Naive B cell (primary cell): ENCODE data around the gene ITGA2. TPM values are rescaled to one million over a fixed set of nuclear protein-coding genes. Genes with fewer than 3 reads are reported as not detected.
A peak's percentile ranks its signal among the peaks of the same experiment; 100 is the strongest.
"Not testable (repeated sequence)": the region's sequence is repeated elsewhere in the genome, so short reads cannot be mapped to it uniquely, and the experiment has no call there.

Source experiments
- ATAC-seq, 2 donors: fragments of 150-1000 bp; cut with Tn5 transposase; 2 replicates each; pipeline ENCODE4 v1.10.0; 2021; ENCODE audit warnings: low read depth in 2 of 2, mild to moderate bottlenecking in 2 of 2, moderate library complexity in 2 of 2
- DNase-seq: peaks from one replicate; pipeline ENCODE4 v3.0.0; 2022
- H3K27ac Mint-ChIP-seq, 6 donors: one replicate each; pipeline ENCODE4 v1.8.0; 2020 to 2022; ENCODE audit warnings: mild to moderate bottlenecking in 6 of 6, mixed read lengths in 6 of 6, moderate library complexity in 5 of 6, inconsistent platforms in 2 of 6
- H3K27me3 Mint-ChIP-seq, 3 donors: one replicate each; pipeline ENCODE4 v1.8.0; 2021 to 2022; ENCODE audit warnings: mixed read lengths in 3 of 3, mild to moderate bottlenecking in 1 of 3
- H3K36me3 Mint-ChIP-seq, 2 donors: one replicate each; pipeline ENCODE4 v1.8.0; 2020 to 2022; ENCODE audit warnings: mixed read lengths in 2 of 2, inconsistent platforms in 1 of 2, mild to moderate bottlenecking in 1 of 2
- H3K4me1 Mint-ChIP-seq, 3 donors: one replicate each; pipeline ENCODE4 v1.8.0; 2020 to 2022; ENCODE audit warnings: mixed read lengths in 3 of 3, inconsistent platforms in 1 of 3, mild to moderate bottlenecking in 1 of 3, moderate library complexity in 1 of 3
- H3K4me3 Mint-ChIP-seq, 8 donors: one replicate each; pipeline ENCODE4 v1.8.0; 2020 to 2022; ENCODE audit warnings: mild to moderate bottlenecking in 8 of 8, mixed read lengths in 8 of 8, moderate library complexity in 8 of 8, inconsistent platforms in 2 of 8
- H3K9me3 Mint-ChIP-seq, 7 donors: one replicate each; pipeline ENCODE4 v1.8.0; 2020 to 2022; ENCODE audit warnings: mixed read lengths in 7 of 7, mild to moderate bottlenecking in 5 of 7, inconsistent platforms in 2 of 7, moderate library complexity in 1 of 7
- polyA plus RNA-seq, 6 donors: library from polyadenylated mRNA; unstranded; fragments of 300-500 nt; fragmentation: Illumina TruSeq; gene quantifications; one replicate each; pipeline ENCODE4 v1.2.3, GENCODE V29; 2021; ENCODE audit warnings: low read depth in 6 of 6

ITGA2 gene
- polyA plus RNA-seq, 6 donors from 2014 or later = 0.03 to 0.10 TPM; not detected in 4

GRCh38 chr5:52964138-52964537, 25.0 kb upstream of the ITGA2 start:
- Mint-ChIP-seq H3K9me3 (peaks cover 4 to 22% (median 11%) of the 10 kb centered on the region in 7 donors), H3K36me3 (peaks cover 0 to 7% of the 10 kb centered on the region in 2 donors), H3K4me1 (no peaks in the 10 kb centered on the region), H3K4me3 (no peak overlapping the region), H3K27ac (peak overlapping the region in 1 of 6 donors; percentile 12), H3K27me3 (peaks cover 5 to 18% (median 9%) of the 10 kb centered on the region in 3 donors)
- DNase-seq (no peak), ATAC-seq (no peak)

- peaks cover 9 to 21% (median 11%) of the 10 kb centered on the region in 3 donors for H3K27me3 Mint-ChIP-seq
- not testable (repeated sequence) for H3K36me3 Mint-ChIP-seq, H3K27ac Mint-ChIP-seq
Observed at GRCh38 chr5:52976157-52976556, 13.0 kb upstream of the ITGA2 start.

DNA sequence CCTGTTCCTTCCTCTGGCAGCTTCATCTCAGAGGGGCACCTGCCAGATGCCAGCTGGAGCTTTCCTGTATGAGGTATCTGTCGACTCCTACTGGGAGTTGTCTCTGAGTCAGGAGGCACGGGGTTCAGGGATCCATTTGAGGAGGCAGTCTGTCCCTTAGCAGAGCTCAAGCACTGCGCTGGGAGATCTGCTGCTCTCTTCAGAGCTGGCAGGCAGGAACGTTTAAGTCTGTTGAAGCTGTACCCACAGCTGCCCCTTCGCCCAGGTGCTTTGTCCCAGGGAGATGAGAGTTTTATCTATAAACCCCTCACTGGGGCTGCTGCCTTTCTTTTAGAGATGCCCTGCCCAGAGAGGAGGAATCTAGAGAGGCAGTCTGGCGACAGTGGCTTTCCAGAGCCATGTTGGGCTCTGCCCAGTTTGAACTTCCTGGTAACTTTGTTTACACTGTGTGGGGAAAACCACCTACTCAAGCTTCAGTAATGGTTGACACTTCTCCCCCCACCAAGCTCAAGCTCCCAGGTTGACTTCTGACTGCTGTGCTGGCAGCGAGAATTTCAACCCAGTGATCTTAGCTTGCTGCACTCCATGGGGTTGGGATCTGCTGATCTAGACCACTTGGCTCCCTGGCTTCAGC, 11.8 kb upstream of the ITGA2 start:
- Mint-ChIP-seq H3K4me1 (no peaks in the 10 kb centered on the region), H3K9me3 (peaks cover 0 to 28% (median 15%) of the 10 kb centered on the region in 7 donors), H3K4me3 (no peak overlapping the region), H3K27me3 (peaks cover 11 to 21% (median 13%) of the 10 kb centered on the region in 3 donors), H3K27ac (no peak overlapping the region), H3K36me3 (no peaks in the 10 kb centered on the region)
- ATAC-seq = no peak
- no peak for DNase-seq

More at GRCh38 chr5:52976157-52976556, 13.0 kb upstream of the ITGA2 start:
- H3K9me3 Mint-ChIP-seq = peaks cover 0 to 33% (median 22%) of the 10 kb centered on the region in 7 donors
- not testable (repeated sequence) for H3K4me1 Mint-ChIP-seq, DNase-seq, ATAC-seq, H3K4me3 Mint-ChIP-seq

- peaks cover 18 to 44% (median 43%) of the 10 kb centered on the region in 3 donors for H3K27me3 Mint-ChIP-seq
- peaks cover 0 to 17% (median 7%) of the 10 kb centered on the region in 7 donors for H3K9me3 Mint-ChIP-seq
- no peaks in the 10 kb centered on the region for H3K36me3 Mint-ChIP-seq
- no peak overlapping the region for H3K27ac Mint-ChIP-seq
- H3K4me1 Mint-ChIP-seq = no peaks in the 10 kb centered on the region
- DNase-seq (no peak), ATAC-seq (no peak)
- H3K4me3 Mint-ChIP-seq = no peak overlapping the region
Observed at GRCh38 chr5:52981507-52981906, 7.6 kb upstream of the ITGA2 start.

DNA sequence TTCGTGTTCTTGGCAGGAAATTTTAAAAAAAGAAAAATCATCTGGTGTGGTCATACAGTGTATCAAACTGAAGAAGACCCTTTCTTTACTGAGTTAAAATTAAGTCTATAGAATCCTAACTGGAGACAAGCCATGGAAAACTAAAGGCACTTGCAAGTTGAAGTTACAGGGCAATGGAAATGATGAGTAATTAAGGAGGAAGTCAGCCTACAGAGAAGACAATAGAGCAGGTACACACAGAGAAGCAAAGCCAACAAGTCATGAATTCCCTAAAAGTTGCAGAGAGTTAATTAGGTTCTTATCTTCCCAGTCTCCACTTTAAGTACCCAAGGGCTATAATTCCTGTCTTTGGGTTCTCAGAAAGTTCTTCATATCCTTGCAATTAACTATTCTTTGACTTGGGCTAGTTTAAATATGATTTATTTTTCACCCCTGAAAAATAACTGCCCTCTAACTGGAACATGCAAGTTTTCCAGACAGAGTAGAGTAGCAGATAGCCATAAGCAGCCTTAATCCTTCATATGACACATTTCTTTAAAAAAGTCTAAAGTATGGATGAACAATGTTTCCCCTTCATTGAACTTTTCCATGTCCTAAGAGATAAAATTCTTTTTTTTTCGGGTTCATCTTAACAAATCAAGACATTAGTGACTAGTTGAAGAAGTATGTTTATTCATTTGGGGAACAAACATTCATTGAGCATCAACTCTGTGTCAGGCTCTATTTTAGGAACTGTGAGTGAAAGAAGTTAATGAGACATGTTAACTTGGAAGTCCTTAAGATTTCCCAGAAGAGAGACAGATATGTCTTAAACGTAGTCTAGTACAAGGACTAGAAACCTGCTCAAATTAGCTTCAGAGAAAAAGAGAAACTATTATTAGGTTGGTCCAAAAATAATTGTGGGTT, 5.2 kb upstream of the ITGA2 start:
- no peak for ATAC-seq
- H3K27ac Mint-ChIP-seq = no peak overlapping the region
- H3K4me1 Mint-ChIP-seq = peaks cover 4 to 5% (median 4%) of the 10 kb centered on the region in 3 donors
- peaks cover 0 to 1% (median 0%) of the 10 kb centered on the region in 7 donors for H3K9me3 Mint-ChIP-seq
- H3K27me3 Mint-ChIP-seq = peaks cover 30 to 63% (median 59%) of the 10 kb centered on the region in 3 donors
- H3K4me3 Mint-ChIP-seq = no peak overlapping the region
- no peak for DNase-seq
- no peaks in the 10 kb centered on the region for H3K36me3 Mint-ChIP-seq

GRCh38 chr5:52985306-52985705, 3.8 kb upstream of the ITGA2 start:
- Mint-ChIP-seq H3K9me3 (peaks cover 0 to 1% (median 0%) of the 10 kb centered on the region in 7 donors), H3K27ac (no peak overlapping the region), H3K27me3 (peaks cover 41 to 63% (median 63%) of the 10 kb centered on the region in 3 donors), H3K36me3 (no peaks in the 10 kb centered on the region), H3K4me1 (peaks cover 4 to 16% (median 14%) of the 10 kb centered on the region in 3 donors), H3K4me3 (no peak overlapping the region)
- DNase-seq = no peak
- no peak for ATAC-seq

DNA sequence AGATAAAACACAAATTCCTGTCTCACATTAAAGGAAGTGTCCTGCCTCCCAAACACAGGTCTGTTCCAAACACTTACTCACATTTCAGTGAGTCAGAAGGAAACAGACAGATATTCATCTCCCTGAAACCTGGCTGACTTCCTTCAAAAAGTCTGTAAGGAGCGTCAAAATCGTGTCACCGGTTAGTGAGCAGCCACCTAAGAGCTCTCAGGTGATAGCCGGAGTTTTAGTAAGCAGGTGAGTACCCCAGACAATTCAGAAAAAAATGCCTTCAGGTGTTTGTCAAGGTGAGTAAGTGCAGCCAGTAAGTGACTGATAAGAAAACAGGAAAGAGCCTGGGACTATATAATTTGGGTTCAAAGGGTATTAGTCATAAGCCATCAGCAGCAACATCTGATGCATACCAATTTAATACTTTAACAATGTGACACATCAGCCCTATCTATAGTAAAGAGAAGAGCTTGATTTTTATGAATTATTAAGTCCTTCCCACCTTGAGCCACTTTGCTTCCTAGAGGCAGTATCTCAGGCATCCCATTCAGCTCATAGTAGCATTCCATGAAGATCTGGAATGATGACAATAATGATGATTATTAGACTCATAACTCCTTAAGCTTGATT, 1.3 kb upstream of the ITGA2 start:
- Mint-ChIP-seq H3K27ac (no peak overlapping the region), H3K36me3 (no peaks in the 10 kb centered on the region), H3K4me1 (peaks cover 4 to 16% (median 14%) of the 10 kb centered on the region in 3 donors), H3K9me3 (peaks cover 0 to 1% (median 0%) of the 10 kb centered on the region in 7 donors), H3K27me3 (peaks cover 51 to 70% (median 65%) of the 10 kb centered on the region in 3 donors), H3K4me3 (peak overlapping the region in 5 of 8 donors; percentile 8 to 75 (median 44))
- ATAC-seq = no peak
- DNase-seq = no peak

DNA sequence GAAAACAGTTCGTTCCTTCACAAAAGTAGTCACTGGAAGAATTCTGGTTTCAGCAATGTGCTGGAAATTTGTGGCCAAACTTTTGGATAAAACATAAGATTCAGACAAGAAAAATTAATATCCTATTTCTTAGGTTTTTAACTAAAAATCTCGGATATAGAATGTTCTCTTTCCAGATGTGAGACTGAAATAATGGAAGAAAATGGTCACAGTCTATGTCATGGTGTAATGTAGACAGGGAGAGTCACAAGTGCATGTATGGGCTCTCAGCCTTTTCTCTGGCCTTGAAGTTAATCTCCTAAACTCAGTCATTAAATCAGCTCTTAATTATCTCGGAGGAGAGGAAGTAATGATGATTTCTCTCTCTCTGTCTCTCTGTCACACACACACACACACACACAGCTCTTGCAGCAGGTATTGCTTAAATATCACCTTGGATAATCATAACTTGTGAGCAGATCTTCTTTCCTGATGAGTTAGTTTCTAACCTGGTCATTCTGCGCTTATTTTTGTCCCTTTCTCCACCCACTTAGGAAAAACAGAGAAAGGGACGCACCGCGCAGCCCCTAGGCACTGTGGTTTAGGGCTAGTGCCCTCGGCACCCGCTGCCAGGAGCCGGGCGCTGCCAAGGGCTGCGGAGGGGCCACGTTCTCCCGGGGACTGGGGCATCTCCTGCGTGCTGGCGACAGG, 672 bp upstream of the ITGA2 start:
- H3K4me3 Mint-ChIP-seq = peak overlapping the region; percentile 8 to 75 (median 35)
- H3K9me3 Mint-ChIP-seq = peaks cover 0 to 1% (median 0%) of the 10 kb centered on the region in 7 donors
- H3K27ac Mint-ChIP-seq = no peak overlapping the region
- H3K4me1 Mint-ChIP-seq = peaks cover 4 to 16% (median 14%) of the 10 kb centered on the region in 3 donors
- H3K27me3 Mint-ChIP-seq = peaks cover 50 to 67% (median 66%) of the 10 kb centered on the region in 3 donors
- no peak for DNase-seq
- peak; percentile 14 to 43 for ATAC-seq
- H3K36me3 Mint-ChIP-seq = no peaks in the 10 kb centered on the region

DNA sequence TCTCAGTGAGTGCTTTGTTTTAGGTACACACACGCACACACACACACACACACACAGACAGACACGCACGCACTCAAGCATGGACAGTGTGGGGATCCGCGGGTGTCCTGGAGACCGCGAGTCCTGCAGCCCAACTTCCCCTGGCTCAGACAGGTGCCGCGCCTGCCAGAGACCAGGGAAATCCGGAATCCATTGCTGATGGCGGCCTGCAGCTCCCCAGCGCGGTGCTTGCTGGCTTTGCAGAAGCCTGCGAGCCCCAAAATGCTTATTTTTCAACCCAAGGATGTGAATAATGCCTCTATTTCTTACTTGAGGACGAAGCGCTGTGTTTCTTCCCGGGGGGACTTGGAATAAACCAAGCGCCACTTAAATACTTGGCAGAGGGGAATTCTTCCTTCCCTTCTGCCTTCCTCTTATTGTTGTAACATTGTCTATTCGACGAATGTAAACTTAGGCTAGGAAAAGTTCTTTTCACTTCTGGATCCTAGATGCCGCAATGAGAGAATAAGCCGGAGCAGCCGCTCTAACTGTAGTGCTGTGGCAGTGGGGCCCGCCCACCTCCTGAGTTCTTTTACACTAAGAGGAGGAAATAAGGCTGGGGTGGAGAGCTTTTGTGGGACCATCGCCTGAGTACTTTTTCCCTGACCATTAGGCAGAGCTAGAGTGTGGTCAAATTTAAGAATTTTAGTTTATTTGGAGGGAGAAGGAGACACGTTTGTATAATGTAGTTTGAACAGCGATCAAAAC, 802 bp downstream of the ITGA2 start:
- H3K4me1 Mint-ChIP-seq = peaks cover 4 to 16% (median 14%) of the 10 kb centered on the region in 3 donors
- no peaks in the 10 kb centered on the region for H3K36me3 Mint-ChIP-seq
- DNase-seq = peak; percentile 1
- peaks cover 50 to 58% (median 52%) of the 10 kb centered on the region in 3 donors for H3K27me3 Mint-ChIP-seq
- peaks cover 0 to 1% (median 0%) of the 10 kb centered on the region in 7 donors for H3K9me3 Mint-ChIP-seq
- peak overlapping the region in 1 of 6 donors; percentile 7 for H3K27ac Mint-ChIP-seq
- ATAC-seq = peak; percentile 46 to 60
- H3K4me3 Mint-ChIP-seq = peak overlapping the region; percentile 24 to 83 (median 68)

GRCh38 chr5:52990528-52990925, 1.4 kb downstream of the ITGA2 start:
- H3K4me3 Mint-ChIP-seq = peak overlapping the region in 3 of 8 donors; percentile 37 to 77 (median 64)
- no peak overlapping the region for H3K27ac Mint-ChIP-seq
- peaks cover 0 to 1% (median 0%) of the 10 kb centered on the region in 7 donors for H3K9me3 Mint-ChIP-seq

GRCh38 chr5:52993367-52993766, 4.2 kb downstream of the ITGA2 start:
- ATAC-seq (no peak), DNase-seq (no peak)
- peaks cover 4 to 16% (median 14%) of the 10 kb centered on the region in 3 donors for H3K4me1 Mint-ChIP-seq
- H3K36me3 Mint-ChIP-seq = no peaks in the 10 kb centered on the region
- H3K27me3 Mint-ChIP-seq = peaks cover 23 to 31% (median 30%) of the 10 kb centered on the region in 3 donors
- H3K9me3 Mint-ChIP-seq = no peaks in the 10 kb centered on the region
- no peak overlapping the region for H3K4me3 Mint-ChIP-seq
- no peak overlapping the region for H3K27ac Mint-ChIP-seq

More at GRCh38 chr5:52990528-52990925, 1.4 kb downstream of the ITGA2 start:
- DNase-seq (no peak), ATAC-seq (no peak)
- H3K27me3 Mint-ChIP-seq = peaks cover 47 to 53% (median 50%) of the 10 kb centered on the region in 3 donors
- H3K4me1 Mint-ChIP-seq = peaks cover 4 to 16% (median 14%) of the 10 kb centered on the region in 3 donors
- H3K36me3 Mint-ChIP-seq = no peaks in the 10 kb centered on the region

DNA sequence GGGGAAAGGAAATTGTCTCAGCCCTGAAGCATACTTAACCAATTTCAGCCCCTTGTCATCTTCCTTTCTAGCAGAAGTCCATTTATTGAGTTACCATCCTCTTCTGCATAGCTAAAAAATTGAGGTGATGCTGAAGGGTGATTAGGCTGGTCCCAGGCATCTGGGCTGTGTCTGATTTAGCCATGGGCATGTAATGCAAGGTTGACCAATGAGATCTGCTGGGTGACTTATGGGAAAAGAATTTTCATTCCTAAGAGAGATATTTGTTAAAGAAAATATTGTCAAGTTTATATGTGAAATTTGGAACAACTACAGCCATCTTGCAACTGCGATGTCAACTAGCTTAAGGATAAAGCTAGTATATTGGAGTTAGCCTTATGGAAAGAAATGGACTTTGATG, 5.1 kb downstream of the ITGA2 start:
- H3K27ac Mint-ChIP-seq = no peak overlapping the region
- no peaks in the 10 kb centered on the region for H3K9me3 Mint-ChIP-seq
- peaks cover 23 to 26% (median 25%) of the 10 kb centered on the region in 3 donors for H3K27me3 Mint-ChIP-seq
- peaks cover 0 to 11% (median 9%) of the 10 kb centered on the region in 3 donors for H3K4me1 Mint-ChIP-seq
- H3K36me3 Mint-ChIP-seq = no peaks in the 10 kb centered on the region
- no peak overlapping the region for H3K4me3 Mint-ChIP-seq
- no peak for ATAC-seq
- no peak for DNase-seq
